Measurements from ENCODE around the gene TTC39C.

TTC39C gene

GRCh38 chr18:23972453-23972852, 42.1 kb upstream of the TTC39C start:
- no peak overlapping the region for H3K9ac ChIP-seq (ENCODE audit: low read length in 5 of 5)
- H3K4me3 ChIP-seq (ENCODE audit: low read depth in 1 of 5, low read length in 5 of 5): no peak overlapping the region
- H3K9me3 ChIP-seq (ENCODE audit: control insufficient read depth in 5 of 5, low read length in 5 of 5): peaks cover 0 to 2% (median 0%) of the 10 kb centered on the region in 5 donors
- no peaks in the 10 kb centered on the region for H3K27me3 ChIP-seq (ENCODE audit: control insufficient read depth in 5 of 5, insufficient read depth in 4 of 5, low read length in 5 of 5)
- H3K27ac ChIP-seq (ENCODE audit: low read depth, low read length): no peak overlapping the region
- no peaks in the 10 kb centered on the region for H3K4me1 ChIP-seq (ENCODE audit: control insufficient read depth in 5 of 5, insufficient read depth in 5 of 5, low read length in 5 of 5)
- no peaks in the 10 kb centered on the region for H3K36me3 ChIP-seq (ENCODE audit: control insufficient read depth in 5 of 5, insufficient read depth in 5 of 5, low read length in 5 of 5)

- no peak overlapping the region for H3K4me3 ChIP-seq (ENCODE audit: low read depth in 1 of 5, low read length in 5 of 5)
- no peaks in the 10 kb centered on the region for H3K9me3 ChIP-seq (ENCODE audit: control insufficient read depth in 5 of 5, low read length in 5 of 5)
- H3K36me3 ChIP-seq (ENCODE audit: control insufficient read depth in 5 of 5, insufficient read depth in 5 of 5, low read length in 5 of 5): no peaks in the 10 kb centered on the region
- H3K4me1 ChIP-seq (ENCODE audit: control insufficient read depth in 5 of 5, insufficient read depth in 5 of 5, low read length in 5 of 5): peaks cover 0 to 6% (median 4%) of the 10 kb centered on the region in 5 donors
- no peaks in the 10 kb centered on the region for H3K27me3 ChIP-seq (ENCODE audit: control insufficient read depth in 5 of 5, insufficient read depth in 4 of 5, low read length in 5 of 5)
- H3K9ac ChIP-seq (ENCODE audit: low read length in 5 of 5): no peak overlapping the region
- H3K27ac ChIP-seq (ENCODE audit: low read depth, low read length): no peak overlapping the region
Measured at GRCh38 chr18:23977103-23977502, 37.5 kb upstream of the TTC39C start.

GRCh38 chr18:23977719-23978483, 36.7 kb upstream of the TTC39C start:
- H3K4me3 ChIP-seq (ENCODE audit: low read depth in 1 of 5, low read length in 5 of 5): no peak overlapping the region
- H3K9me3 ChIP-seq (ENCODE audit: control insufficient read depth in 5 of 5, low read length in 5 of 5): no peaks in the 10 kb centered on the region
- no peaks in the 10 kb centered on the region for H3K27me3 ChIP-seq (ENCODE audit: control insufficient read depth in 5 of 5, insufficient read depth in 4 of 5, low read length in 5 of 5)

GRCh38 chr18:23981369-23981980, 33.1 kb upstream of the TTC39C start:
- H3K9ac ChIP-seq (ENCODE audit: low read length in 5 of 5): no peak overlapping the region
- no peaks in the 10 kb centered on the region for H3K36me3 ChIP-seq (ENCODE audit: control insufficient read depth in 5 of 5, insufficient read depth in 5 of 5, low read length in 5 of 5)
- no peak overlapping the region for H3K27ac ChIP-seq (ENCODE audit: low read depth, low read length)
- H3K4me3 ChIP-seq (ENCODE audit: low read depth in 1 of 5, low read length in 5 of 5): no peak overlapping the region
- peaks cover 0 to 13% (median 11%) of the 10 kb centered on the region in 5 donors for H3K4me1 ChIP-seq (ENCODE audit: control insufficient read depth in 5 of 5, insufficient read depth in 5 of 5, low read length in 5 of 5)
- no peaks in the 10 kb centered on the region for H3K9me3 ChIP-seq (ENCODE audit: control insufficient read depth in 5 of 5, low read length in 5 of 5)
- H3K27me3 ChIP-seq (ENCODE audit: control insufficient read depth in 5 of 5, insufficient read depth in 4 of 5, low read length in 5 of 5): no peaks in the 10 kb centered on the region

More at GRCh38 chr18:23977719-23978483, 36.7 kb upstream of the TTC39C start:
- Histone ChIP-seq H3K27ac (ENCODE audit: low read depth, low read length) (no peak overlapping the region), H3K9ac (ENCODE audit: low read length in 5 of 5) (no peak overlapping the region), H3K4me1 (ENCODE audit: control insufficient read depth in 5 of 5, insufficient read depth in 5 of 5, low read length in 5 of 5) (peaks cover 0 to 13% (median 11%) of the 10 kb centered on the region in 5 donors), H3K36me3 (ENCODE audit: control insufficient read depth in 5 of 5, insufficient read depth in 5 of 5, low read length in 5 of 5) (no peaks in the 10 kb centered on the region)

GRCh38 chr18:23982155-23983079, 32.1 kb upstream of the TTC39C start:
- Histone ChIP-seq H3K27ac (ENCODE audit: low read depth, low read length) (no peak overlapping the region), H3K9me3 (ENCODE audit: control insufficient read depth in 5 of 5, low read length in 5 of 5) (no peaks in the 10 kb centered on the region), H3K36me3 (ENCODE audit: control insufficient read depth in 5 of 5, insufficient read depth in 5 of 5, low read length in 5 of 5) (no peaks in the 10 kb centered on the region), H3K27me3 (ENCODE audit: control insufficient read depth in 5 of 5, insufficient read depth in 4 of 5, low read length in 5 of 5) (no peaks in the 10 kb centered on the region), H3K9ac (ENCODE audit: low read length in 5 of 5) (peak overlapping the region in 1 of 5 donors; percentile 34), H3K4me3 (ENCODE audit: low read depth in 1 of 5, low read length in 5 of 5) (peak overlapping the region in 3 of 5 donors; percentile 12 to 42 (median 36)), H3K4me1 (ENCODE audit: control insufficient read depth in 5 of 5, insufficient read depth in 5 of 5, low read length in 5 of 5) (peaks cover 0 to 13% (median 11%) of the 10 kb centered on the region in 5 donors)

GRCh38 chr18:23983112-23983511, 31.4 kb upstream of the TTC39C start:
- no peaks in the 10 kb centered on the region for H3K27me3 ChIP-seq (ENCODE audit: control insufficient read depth in 5 of 5, insufficient read depth in 4 of 5, low read length in 5 of 5)
- no peak overlapping the region for H3K9ac ChIP-seq (ENCODE audit: low read length in 5 of 5)
- H3K36me3 ChIP-seq (ENCODE audit: control insufficient read depth in 5 of 5, insufficient read depth in 5 of 5, low read length in 5 of 5): no peaks in the 10 kb centered on the region
- H3K4me1 ChIP-seq (ENCODE audit: control insufficient read depth in 5 of 5, insufficient read depth in 5 of 5, low read length in 5 of 5): peaks cover 0 to 13% (median 11%) of the 10 kb centered on the region in 5 donors
- H3K27ac ChIP-seq (ENCODE audit: low read depth, low read length): no peak overlapping the region
- no peaks in the 10 kb centered on the region for H3K9me3 ChIP-seq (ENCODE audit: control insufficient read depth in 5 of 5, low read length in 5 of 5)
- no peak overlapping the region for H3K4me3 ChIP-seq (ENCODE audit: low read depth in 1 of 5, low read length in 5 of 5)

GRCh38 chr18:23986600-23987359, 27.8 kb upstream of the TTC39C start:
- Histone ChIP-seq H3K4me3 (ENCODE audit: low read depth in 1 of 5, low read length in 5 of 5) (no peak overlapping the region), H3K36me3 (ENCODE audit: control insufficient read depth in 5 of 5, insufficient read depth in 5 of 5, low read length in 5 of 5) (no peaks in the 10 kb centered on the region), H3K9ac (ENCODE audit: low read length in 5 of 5) (no peak overlapping the region), H3K27ac (ENCODE audit: low read depth, low read length) (no peak overlapping the region), H3K9me3 (ENCODE audit: control insufficient read depth in 5 of 5, low read length in 5 of 5) (no peaks in the 10 kb centered on the region), H3K4me1 (ENCODE audit: control insufficient read depth in 5 of 5, insufficient read depth in 5 of 5, low read length in 5 of 5) (peaks cover 0 to 11% (median 10%) of the 10 kb centered on the region in 5 donors), H3K27me3 (ENCODE audit: control insufficient read depth in 5 of 5, insufficient read depth in 4 of 5, low read length in 5 of 5) (no peaks in the 10 kb centered on the region)

GRCh38 chr18:23990474-23991410, 23.8 kb upstream of the TTC39C start:
- Histone ChIP-seq H3K9ac (ENCODE audit: low read length in 5 of 5) (no peak overlapping the region), H3K36me3 (ENCODE audit: control insufficient read depth in 5 of 5, insufficient read depth in 5 of 5, low read length in 5 of 5) (no peaks in the 10 kb centered on the region), H3K4me1 (ENCODE audit: control insufficient read depth in 5 of 5, insufficient read depth in 5 of 5, low read length in 5 of 5) (peaks cover 2 to 9% (median 6%) of the 10 kb centered on the region in 5 donors), H3K9me3 (ENCODE audit: control insufficient read depth in 5 of 5, low read length in 5 of 5) (no peaks in the 10 kb centered on the region), H3K27me3 (ENCODE audit: control insufficient read depth in 5 of 5, insufficient read depth in 4 of 5, low read length in 5 of 5) (no peaks in the 10 kb centered on the region), H3K27ac (ENCODE audit: low read depth, low read length) (no peak overlapping the region), H3K4me3 (ENCODE audit: low read depth in 1 of 5, low read length in 5 of 5) (no peak overlapping the region)
